Liver (tissue), 3 donors: ENCODE results near the gene SLC25A13.

ENCODE experiments used
- EGR1 ChIP-seq, 2 donors: IDR thresholded peaks; 2 replicates each; pipeline ENCODE4 v1.6.1; 2016 to 2018; ENCODE audit warnings: antibody characterized with exemption in 2 of 2, low read depth in 2 of 2
- NR2F2 ChIP-seq: IDR thresholded peaks from 2 replicates; pipeline ENCODE4 v1.6.1; 2016; ENCODE audit warnings: antibody characterized with exemption
- RAD21 ChIP-seq, 2 donors: IDR thresholded peaks; 2 replicates each; pipeline ENCODE4 v1.6.1; 2016; ENCODE audit warnings: antibody characterized with exemption in 2 of 2, mild to moderate bottlenecking in 2 of 2
- RXRA ChIP-seq, 2 donors: IDR thresholded peaks; 2 replicates each; pipeline ENCODE4 v1.6.1; 2017 to 2018; ENCODE audit warnings: antibody characterized with exemption in 2 of 2, mild to moderate bottlenecking in 1 of 2
- SP1 ChIP-seq: IDR thresholded peaks from 2 replicates; pipeline ENCODE4 v1.6.1; 2018; ENCODE audit warnings: antibody characterized with exemption, mild to moderate bottlenecking
- TAF1 ChIP-seq: conservative IDR thresholded peaks from 2 replicates; pipeline ENCODE4 v1.6.1; 2016; ENCODE audit warnings: antibody characterized with exemption, mild to moderate bottlenecking
- YY1 ChIP-seq: IDR thresholded peaks from 2 replicates; pipeline ENCODE4 v1.6.1; 2016; ENCODE audit warnings: antibody characterized with exemption, mild to moderate bottlenecking
- TF ChIP-seq, protein P1 (sequence below): fragments of 150-350 bp; IDR thresholded peaks from 2 replicates; pipeline ENCODE4 v1.5.1; 2017; ENCODE audit warnings: improper control_type of control experiment, low read depth, low read length; ENCODE audit not compliant: missing input control
- TF ChIP-seq, protein P2 (sequence below): IDR thresholded peaks from 2 replicates; pipeline ENCODE4 v1.6.1; 2016; ENCODE audit warnings: antibody characterized with exemption, mild to moderate bottlenecking
- TF ChIP-seq, protein P3 (sequence below): IDR thresholded peaks from 2 replicates; pipeline ENCODE4 v1.6.1; 2016; ENCODE audit warnings: antibody characterized with exemption
- TF ChIP-seq, protein P4 (sequence below): IDR thresholded peaks from 2 replicates; pipeline ENCODE4 v1.6.1; 2016; ENCODE audit warnings: antibody characterized with exemption
- donor health status: healthy.
- donor health status: healthy.

GRCh38 chr7:96085953-96086352, 235.9 kb downstream of the SLC25A13 start:
- TF ChIP-seq, protein P1, sequence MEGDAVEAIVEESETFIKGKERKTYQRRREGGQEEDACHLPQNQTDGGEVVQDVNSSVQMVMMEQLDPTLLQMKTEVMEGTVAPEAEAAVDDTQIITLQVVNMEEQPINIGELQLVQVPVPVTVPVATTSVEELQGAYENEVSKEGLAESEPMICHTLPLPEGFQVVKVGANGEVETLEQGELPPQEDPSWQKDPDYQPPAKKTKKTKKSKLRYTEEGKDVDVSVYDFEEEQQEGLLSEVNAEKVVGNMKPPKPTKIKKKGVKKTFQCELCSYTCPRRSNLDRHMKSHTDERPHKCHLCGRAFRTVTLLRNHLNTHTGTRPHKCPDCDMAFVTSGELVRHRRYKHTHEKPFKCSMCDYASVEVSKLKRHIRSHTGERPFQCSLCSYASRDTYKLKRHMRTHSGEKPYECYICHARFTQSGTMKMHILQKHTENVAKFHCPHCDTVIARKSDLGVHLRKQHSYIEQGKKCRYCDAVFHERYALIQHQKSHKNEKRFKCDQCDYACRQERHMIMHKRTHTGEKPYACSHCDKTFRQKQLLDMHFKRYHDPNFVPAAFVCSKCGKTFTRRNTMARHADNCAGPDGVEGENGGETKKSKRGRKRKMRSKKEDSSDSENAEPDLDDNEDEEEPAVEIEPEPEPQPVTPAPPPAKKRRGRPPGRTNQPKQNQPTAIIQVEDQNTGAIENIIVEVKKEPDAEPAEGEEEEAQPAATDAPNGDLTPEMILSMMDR, result no peak
- TF ChIP-seq, protein P2, sequence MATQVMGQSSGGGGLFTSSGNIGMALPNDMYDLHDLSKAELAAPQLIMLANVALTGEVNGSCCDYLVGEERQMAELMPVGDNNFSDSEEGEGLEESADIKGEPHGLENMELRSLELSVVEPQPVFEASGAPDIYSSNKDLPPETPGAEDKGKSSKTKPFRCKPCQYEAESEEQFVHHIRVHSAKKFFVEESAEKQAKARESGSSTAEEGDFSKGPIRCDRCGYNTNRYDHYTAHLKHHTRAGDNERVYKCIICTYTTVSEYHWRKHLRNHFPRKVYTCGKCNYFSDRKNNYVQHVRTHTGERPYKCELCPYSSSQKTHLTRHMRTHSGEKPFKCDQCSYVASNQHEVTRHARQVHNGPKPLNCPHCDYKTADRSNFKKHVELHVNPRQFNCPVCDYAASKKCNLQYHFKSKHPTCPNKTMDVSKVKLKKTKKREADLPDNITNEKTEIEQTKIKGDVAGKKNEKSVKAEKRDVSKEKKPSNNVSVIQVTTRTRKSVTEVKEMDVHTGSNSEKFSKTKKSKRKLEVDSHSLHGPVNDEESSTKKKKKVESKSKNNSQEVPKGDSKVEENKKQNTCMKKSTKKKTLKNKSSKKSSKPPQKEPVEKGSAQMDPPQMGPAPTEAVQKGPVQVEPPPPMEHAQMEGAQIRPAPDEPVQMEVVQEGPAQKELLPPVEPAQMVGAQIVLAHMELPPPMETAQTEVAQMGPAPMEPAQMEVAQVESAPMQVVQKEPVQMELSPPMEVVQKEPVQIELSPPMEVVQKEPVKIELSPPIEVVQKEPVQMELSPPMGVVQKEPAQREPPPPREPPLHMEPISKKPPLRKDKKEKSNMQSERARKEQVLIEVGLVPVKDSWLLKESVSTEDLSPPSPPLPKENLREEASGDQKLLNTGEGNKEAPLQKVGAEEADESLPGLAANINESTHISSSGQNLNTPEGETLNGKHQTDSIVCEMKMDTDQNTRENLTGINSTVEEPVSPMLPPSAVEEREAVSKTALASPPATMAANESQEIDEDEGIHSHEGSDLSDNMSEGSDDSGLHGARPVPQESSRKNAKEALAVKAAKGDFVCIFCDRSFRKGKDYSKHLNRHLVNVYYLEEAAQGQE, result no peak
- no peak for TF ChIP-seq EGR1 (IDR thresholded peaks at IDR 0.05; ENCODE audit: low read depth in 2 of 2)
- TF ChIP-seq, protein P3, sequence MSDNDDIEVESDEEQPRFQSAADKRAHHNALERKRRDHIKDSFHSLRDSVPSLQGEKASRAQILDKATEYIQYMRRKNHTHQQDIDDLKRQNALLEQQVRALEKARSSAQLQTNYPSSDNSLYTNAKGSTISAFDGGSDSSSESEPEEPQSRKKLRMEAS, result no peak
- TF ChIP-seq YY1, result no peak
- TF ChIP-seq RAD21 (IDR thresholded peaks at IDR 0.05), result no peak
- TF ChIP-seq TAF1, result no peak
- TF ChIP-seq, protein P4, sequence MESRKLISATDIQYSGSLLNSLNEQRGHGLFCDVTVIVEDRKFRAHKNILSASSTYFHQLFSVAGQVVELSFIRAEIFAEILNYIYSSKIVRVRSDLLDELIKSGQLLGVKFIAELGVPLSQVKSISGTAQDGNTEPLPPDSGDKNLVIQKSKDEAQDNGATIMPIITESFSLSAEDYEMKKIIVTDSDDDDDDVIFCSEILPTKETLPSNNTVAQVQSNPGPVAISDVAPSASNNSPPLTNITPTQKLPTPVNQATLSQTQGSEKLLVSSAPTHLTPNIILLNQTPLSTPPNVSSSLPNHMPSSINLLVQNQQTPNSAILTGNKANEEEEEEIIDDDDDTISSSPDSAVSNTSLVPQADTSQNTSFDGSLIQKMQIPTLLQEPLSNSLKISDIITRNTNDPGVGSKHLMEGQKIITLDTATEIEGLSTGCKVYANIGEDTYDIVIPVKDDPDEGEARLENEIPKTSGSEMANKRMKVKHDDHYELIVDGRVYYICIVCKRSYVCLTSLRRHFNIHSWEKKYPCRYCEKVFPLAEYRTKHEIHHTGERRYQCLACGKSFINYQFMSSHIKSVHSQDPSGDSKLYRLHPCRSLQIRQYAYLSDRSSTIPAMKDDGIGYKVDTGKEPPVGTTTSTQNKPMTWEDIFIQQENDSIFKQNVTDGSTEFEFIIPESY, result no peak
- TF ChIP-seq NR2F2, result no peak
- no peak for TF ChIP-seq RXRA (IDR thresholded peaks at IDR 0.05)
- no peak for TF ChIP-seq SP1
